ENCODE measurements around the gene NUP42. TPM values are rescaled to one million over a fixed set of nuclear protein-coding genes. Genes with fewer than 3 reads are reported as not detected.

The NUP42 gene
- total RNA-seq, 1 experiment from 2014 or later = 36.5 TPM

GRCh38 chr7:23214423-23214822 is 32.6 kb downstream of the NUP42 start:
- Histone ChIP-seq H2AK5ac (ENCODE audit: insufficient read length, low read length) (no peak overlapping the region), H3K23me2 (ENCODE audit: insufficient read length, low read depth, low read length, poor library complexity, severe bottlenecking) (no peaks in the 10 kb centered on the region), H3K23ac (ENCODE audit: insufficient read length, low read depth, low read length) (no peak overlapping the region), H3K9me3 (ENCODE audit: control insufficient read depth, low read depth, low read length) (no peaks in the 10 kb centered on the region), H4K91ac (ENCODE audit: insufficient read length, low read depth, low read length) (no peak overlapping the region), H2BK5ac (ENCODE audit: insufficient read length, low read length) (no peak overlapping the region), H3K27ac (ENCODE audit: insufficient read length, low read depth, low read length) (no peak overlapping the region), H3K18ac (ENCODE audit: insufficient read length, low read depth, low read length) (no peak overlapping the region), H3K27me3 (ENCODE audit: insufficient read depth, low read length) (no peaks in the 10 kb centered on the region), H3K9ac (ENCODE audit: extremely low read depth, insufficient read length, low read length) (no peak overlapping the region), H4K8ac (replicated peaks; ENCODE audit: insufficient read length, low read depth, low read length) (no peak overlapping the region), H3K56ac (ENCODE audit: insufficient read length, low read depth, low read length) (no peak overlapping the region), H3K4me2 (ENCODE audit: insufficient read depth, insufficient read length, low read length) (no peak overlapping the region), H2BK12ac (ENCODE audit: insufficient read length, low read depth, low read length) (no peak overlapping the region), H3K4ac (ENCODE audit: low read depth, low read length) (no peak overlapping the region), H2BK120ac (ENCODE audit: low read depth, low read length, poor library complexity, severe bottlenecking) (no peak overlapping the region), H2AFZ (ENCODE audit: low read length) (no peak overlapping the region), H4K5ac (ENCODE audit: insufficient read length, low read depth, low read length) (no peak overlapping the region), H3K79me1 (ENCODE audit: insufficient read depth, low read depth, low read length, poor library complexity, severe bottlenecking) (no peaks in the 10 kb centered on the region), H3K14ac (ENCODE audit: insufficient read depth, low read length) (no peak overlapping the region), H2BK20ac (ENCODE audit: low read depth, low read length, poor library complexity, severe bottlenecking) (no peak overlapping the region), H3K79me2 (ENCODE audit: insufficient read depth, low read length) (no peaks in the 10 kb centered on the region), H3K4me1 (ENCODE audit: insufficient read depth, low read length) (no peaks in the 10 kb centered on the region), H2BK15ac (ENCODE audit: low read depth, low read length) (no peak overlapping the region), H4K20me1 (ENCODE audit: control insufficient read depth, insufficient read depth, insufficient read length) (no peaks in the 10 kb centered on the region), H3T11ph (ENCODE audit: low read length) (no peak overlapping the region)
- H3K9me3 Mint-ChIP-seq = no peaks in the 10 kb centered on the region
- H3K27me3 Mint-ChIP-seq (ENCODE audit: low read depth) = no peaks in the 10 kb centered on the region
- no CpG with 5 or more reads among the region's 5 CpGs for WGBS (ENCODE audit: extremely low coverage, insufficient read length, low lambda C conversion rate)
- DNase-seq = no peak
- no peak for TF ChIP-seq CTCF (conservative IDR thresholded peaks at IDR 0.05)
- peaks cover 5 to 12% of the 10 kb centered on the region in 2 experiments; a peak in 3 of 4 replicates for H3K4me1 Mint-ChIP-seq
- H3K4me3 Mint-ChIP-seq = no peak overlapping the region
- H3K27ac Mint-ChIP-seq = no peak overlapping the region
- no peaks in the 10 kb centered on the region for H3K36me3 Mint-ChIP-seq (ENCODE audit: insufficient read depth in 1 of 3, low read depth in 3 of 3)
